ENCODE results near the gene ARHGEF25.

DNA sequence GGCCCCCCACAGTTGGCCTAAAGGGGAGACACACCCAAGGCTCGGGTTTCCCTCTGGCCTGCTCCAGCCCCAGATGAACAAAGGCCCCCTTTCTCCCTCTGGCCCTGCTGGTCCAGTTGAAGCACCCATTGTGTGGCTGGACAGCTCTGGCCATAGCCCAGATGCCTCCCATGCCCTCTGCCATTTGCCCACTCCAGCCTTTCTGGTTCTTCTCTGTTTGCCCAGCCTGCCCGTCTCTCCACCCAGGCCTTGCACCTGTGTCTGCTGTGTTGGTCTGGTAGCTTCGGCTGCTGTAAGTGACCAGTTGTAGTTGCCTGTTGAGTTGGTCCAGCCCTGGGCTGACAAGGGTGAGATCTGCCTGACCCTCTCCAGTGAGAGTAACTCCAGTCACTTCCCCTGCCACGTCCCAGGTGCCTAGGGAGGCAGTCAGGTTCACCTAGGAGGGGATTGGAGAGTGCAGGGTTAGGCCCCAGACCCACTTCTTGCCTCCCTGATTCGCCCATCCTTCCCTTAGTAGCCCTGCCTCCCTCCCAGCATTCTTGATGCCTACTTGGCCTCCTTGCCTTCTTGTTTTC is 18.7 kb downstream of the ARHGEF25 start:
- TF ChIP-seq IRF2 (CRISPR knock-in tag; IDR thresholded peaks at IDR 0.05), result no peak
- no peak for TF ChIP-seq ZNF335 (CRISPR knock-in tag; IDR thresholded peaks at IDR 0.05)
- no peak for TF ChIP-seq POGZ (CRISPR knock-in tag; IDR thresholded peaks at IDR 0.05)
- no peak for TF ChIP-seq RAD21 (CRISPR knock-in tag; IDR thresholded peaks at IDR 0.05)
- TF ChIP-seq SP2 (CRISPR knock-in tag; IDR thresholded peaks at IDR 0.05), result no peak
- no peak for TF ChIP-seq CTCF (CRISPR knock-in tag; IDR thresholded peaks at IDR 0.05)
- TF ChIP-seq GATAD2A (CRISPR knock-in tag; IDR thresholded peaks at IDR 0.05), result no peak
- no peak for TF ChIP-seq CHD4 (IDR thresholded peaks at IDR 0.05; ENCODE audit: borderline replicate concordance, low read length)
- TF ChIP-seq RBFOX2 (IDR thresholded peaks at IDR 0.05; ENCODE audit: low read depth, low read length), result no peak
- no peak for TF ChIP-seq POLR2A (IDR thresholded peaks at IDR 0.05; ENCODE audit: insufficient read depth in 1 of 2, low read depth in 2 of 2, low read length in 2 of 2)
- no peak for TF ChIP-seq KDM5B (CRISPR knock-in tag; IDR thresholded peaks at IDR 0.05; ENCODE audit: borderline replicate concordance)
- no peak for TF ChIP-seq RELA (CRISPR knock-in tag; IDR thresholded peaks at IDR 0.05)
- no peak for TF ChIP-seq ZEB1 (IDR thresholded peaks at IDR 0.05; ENCODE audit: insufficient replicate concordance, low read depth)
